GM12892 (cell line): ENCODE results near the gene SLC4A9.

ENCODE experiments used
- DNase-seq: peaks from one replicate; pipeline ENCODE4 v3.0.0; 2011; ENCODE audit not compliant: insufficient read length
- FAIRE-seq: peaks from 2 replicates; lab custom pipeline; 2011; peaks lifted over from hg19 to GRCh38; lab: Jason Lieb, UNC
- POLR2A ChIP-seq: IDR thresholded peaks from 2 replicates; pipeline ENCODE4 v1.6.1; 2011; ENCODE audit warnings: low read depth, low read length, control low read depth
- POLR2AphosphoS5 ChIP-seq: IDR thresholded peaks from 2 replicates; pipeline ENCODE4 v1.6.1; 2011; ENCODE audit warnings: low read depth, low read length, control low read depth
- TAF1 ChIP-seq: IDR thresholded peaks from 2 replicates; pipeline ENCODE4 v1.6.1; 2011; ENCODE audit warnings: low read depth, mild to moderate bottlenecking, control low read depth, low read length, borderline replicate concordance

The SLC4A9 gene

DNA sequence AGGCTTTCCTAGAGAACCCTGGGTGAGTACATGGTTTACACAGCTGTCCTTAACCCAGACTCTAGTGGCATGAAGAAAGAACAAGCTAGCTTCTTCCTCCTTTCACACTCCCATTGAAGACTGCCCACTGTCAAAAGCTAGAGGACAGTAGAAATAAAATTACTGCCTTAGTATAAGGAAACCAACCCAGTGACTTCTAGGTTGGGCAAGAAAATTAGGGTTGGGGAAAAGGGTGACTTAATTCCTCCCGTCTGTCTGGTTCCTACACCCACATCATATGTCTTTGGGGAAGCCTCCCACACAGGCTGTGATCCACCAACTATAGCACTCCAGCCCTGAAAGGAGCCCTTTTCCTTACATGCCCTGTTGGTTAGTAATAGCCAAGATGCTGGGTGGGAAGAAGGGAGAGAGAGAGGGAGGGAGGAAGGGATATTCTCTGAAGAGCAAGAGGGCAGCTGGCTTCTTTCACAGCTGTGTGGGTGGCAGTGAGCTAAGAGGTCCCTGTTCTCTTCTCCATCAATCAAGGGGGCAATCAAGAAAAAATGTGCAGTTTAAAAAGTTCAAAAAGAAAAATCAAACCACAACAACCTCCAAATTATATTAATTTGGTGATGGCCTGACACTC, 35.3 kb upstream of the SLC4A9 start:
- DNase-seq (no peak), FAIRE-seq (no peak)
- no peak for TF ChIP-seq POLR2AphosphoS5
- TF ChIP-seq POLR2A: no peak
- TF ChIP-seq TAF1: no peak

DNA sequence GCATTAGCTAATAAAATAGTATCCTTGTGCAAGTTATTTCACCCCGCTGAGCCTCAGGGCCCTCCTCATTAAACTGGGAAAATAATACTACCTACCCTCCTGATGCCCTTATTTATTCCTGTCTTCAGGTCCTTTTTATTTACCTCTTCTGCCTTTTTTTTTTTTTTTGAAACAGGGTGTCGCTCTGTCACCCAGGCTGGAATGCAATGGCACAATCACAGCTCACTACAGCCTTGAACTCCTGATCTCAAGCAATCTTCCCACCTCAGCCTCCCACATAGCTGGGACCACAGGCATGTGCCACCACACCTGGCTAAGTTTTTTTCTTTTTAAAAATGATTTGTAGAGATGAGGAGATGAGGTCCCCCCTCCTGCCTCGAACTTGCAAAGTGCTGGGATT, 34.5 kb upstream of the SLC4A9 start:
- FAIRE-seq: no peak
- no peak for DNase-seq
- TF ChIP-seq POLR2AphosphoS5: no peak
- no peak for TF ChIP-seq TAF1
- TF ChIP-seq POLR2A: no peak

DNA sequence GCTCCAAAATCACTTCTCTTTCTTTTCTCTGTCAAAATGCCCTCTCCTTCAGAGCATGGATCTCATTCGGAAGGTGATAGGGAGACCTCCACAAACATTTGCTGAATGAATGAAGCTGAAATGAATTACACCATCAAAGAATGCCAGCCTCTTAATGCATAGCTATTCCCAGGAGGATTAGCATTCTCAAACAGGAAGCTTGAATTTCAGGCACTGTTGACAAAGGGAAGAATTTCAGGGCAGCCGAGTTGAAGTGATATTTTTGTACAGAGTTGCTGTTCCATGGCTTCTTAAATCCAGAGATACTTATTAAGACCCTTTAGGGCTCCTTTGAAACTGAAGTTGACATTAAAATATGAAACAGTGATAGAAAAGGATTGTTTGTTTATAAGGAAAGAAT, 32.4 kb upstream of the SLC4A9 start:
- no peak for FAIRE-seq
- TF ChIP-seq TAF1: no peak
- TF ChIP-seq POLR2AphosphoS5: no peak
- TF ChIP-seq POLR2A: no peak
- DNase-seq: no peak

DNA sequence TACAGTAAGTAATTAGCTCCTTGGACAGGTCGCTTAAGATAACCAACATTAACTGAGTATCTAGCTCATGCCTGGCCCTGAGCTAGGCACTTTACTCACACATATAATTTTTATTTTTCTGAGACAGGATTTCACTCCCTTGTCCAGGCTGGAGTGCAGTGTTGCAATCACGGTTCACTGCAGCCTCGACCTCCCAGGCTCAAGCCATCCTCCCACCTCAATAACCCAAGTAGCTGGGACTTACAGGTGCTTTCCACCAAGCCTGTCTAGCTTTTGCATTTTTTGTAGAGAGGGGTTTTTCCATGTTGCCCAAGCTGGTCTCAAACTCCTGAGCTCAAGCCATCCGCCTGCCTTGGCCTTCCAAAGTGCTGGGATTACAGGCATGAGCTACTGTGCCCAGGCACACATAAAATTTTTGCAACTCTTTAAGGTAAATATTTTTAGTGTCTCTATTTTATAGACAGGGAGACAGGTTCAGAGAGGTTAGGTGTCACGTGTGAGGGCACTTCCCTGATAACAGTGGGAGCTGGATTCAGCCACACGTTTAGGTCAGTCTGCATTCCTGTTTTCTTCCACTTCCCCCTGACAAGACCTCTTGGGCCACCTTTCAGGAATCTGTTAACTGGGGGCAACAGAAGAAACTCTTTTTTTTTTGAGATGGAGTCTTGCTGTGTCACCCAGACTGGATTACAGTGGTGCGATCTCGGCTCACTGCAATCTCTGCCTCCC, 31.8 kb upstream of the SLC4A9 start:
- TF ChIP-seq TAF1: no peak
- no peak for TF ChIP-seq POLR2A
- no peak for TF ChIP-seq POLR2AphosphoS5
- DNase-seq: no peak
- FAIRE-seq: no peak

DNA sequence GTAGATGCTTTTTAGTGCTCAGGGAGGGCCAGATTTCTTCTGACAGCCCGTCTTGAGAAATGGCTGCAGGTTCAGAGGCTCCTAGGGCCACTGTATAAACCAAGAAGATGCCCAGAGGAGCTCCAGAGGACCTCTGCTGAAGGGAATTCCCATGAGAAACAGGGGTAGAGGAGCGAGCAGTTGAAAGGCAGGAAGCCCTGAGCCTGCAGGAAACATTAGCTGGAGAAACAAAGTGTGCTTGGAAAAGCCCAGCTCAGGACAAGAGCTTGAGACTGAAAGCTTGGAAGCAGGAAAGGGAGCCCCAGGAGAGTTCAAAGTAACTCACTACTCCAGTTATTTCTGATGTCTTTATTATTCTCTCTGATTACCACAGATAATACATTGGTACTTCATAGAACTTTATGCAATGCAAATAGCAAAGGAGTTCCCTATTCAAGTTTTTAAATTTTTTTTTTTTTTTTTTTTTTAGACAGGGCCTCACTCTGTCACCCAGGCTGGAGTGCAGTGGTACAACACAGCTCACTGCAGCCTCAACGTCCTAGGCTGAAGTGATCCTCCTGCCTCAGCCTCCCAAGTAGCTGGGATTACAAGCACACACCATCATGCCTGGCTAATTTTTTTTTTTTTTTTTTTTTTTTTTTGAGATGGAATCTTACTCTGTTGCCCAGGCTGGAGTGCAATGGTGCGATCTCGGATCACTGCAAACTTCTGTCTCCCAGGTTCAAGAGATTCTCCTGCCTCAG, 30.1 kb upstream of the SLC4A9 start:
- FAIRE-seq (no peak), DNase-seq (no peak)
- TF ChIP-seq POLR2AphosphoS5 (no peak), POLR2A (no peak), TAF1 (no peak)

DNA sequence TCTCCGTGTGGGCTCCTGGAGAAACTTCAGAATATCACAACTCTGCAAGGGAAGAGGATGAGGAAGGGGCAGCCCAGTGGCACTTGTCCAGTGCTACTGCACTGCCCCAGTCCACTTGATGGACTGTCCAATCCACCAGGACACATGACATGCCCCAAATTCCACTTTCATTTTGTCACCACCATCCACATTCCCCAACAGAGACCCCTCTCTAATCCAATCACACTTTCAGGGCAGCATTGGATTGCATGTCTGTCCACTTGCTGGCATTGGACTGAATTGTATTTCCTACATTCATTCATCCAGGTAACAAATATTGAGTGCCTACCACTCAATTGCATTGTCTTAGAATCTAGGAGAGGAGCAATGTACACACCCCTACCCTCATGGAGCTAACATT, 28.4 kb upstream of the SLC4A9 start:
- no peak for TF ChIP-seq POLR2AphosphoS5
- no peak for TF ChIP-seq TAF1
- no peak for TF ChIP-seq POLR2A
- FAIRE-seq: no peak
- DNase-seq: no peak

DNA sequence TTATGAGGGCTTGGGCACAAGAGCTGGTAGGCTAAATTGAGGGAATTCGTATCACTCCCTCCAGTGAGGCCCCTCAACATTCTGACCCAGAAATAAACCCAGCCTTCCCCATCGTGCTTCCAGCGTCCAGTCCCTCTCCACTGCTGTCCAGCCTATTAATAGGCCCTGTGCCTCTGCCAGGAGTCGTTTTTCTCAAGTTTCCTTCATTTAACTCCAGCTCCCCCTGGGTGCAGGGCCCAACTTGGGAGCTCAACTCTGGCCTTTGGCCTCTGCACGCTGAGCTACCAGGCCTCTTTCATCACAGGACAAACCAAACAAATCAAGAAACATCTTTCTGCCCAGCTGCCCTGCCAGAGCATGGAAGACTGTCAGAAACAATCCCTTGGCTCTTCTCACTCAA, 23.6 kb upstream of the SLC4A9 start:
- TF ChIP-seq POLR2A: no peak
- no peak for TF ChIP-seq TAF1
- TF ChIP-seq POLR2AphosphoS5: no peak
- DNase-seq (no peak), FAIRE-seq (no peak)

DNA sequence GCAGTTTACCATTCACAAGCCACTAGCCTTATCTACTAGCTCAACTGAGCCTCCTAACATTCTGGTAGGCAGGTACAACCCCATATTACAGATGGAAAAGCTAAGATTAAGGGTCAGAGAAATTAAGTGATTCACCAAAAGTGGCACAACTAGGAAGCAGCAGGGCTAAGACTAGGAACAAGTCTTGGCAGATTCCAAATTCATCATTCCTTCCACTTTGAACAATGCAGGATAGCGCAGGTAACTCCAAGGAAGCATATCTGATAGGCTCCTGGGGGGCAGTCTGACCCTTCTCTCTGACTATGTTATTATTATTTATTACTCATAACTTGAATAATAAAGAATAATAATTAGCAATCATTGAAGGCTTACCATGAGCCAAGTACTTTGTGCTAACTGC, 22.1 kb upstream of the SLC4A9 start:
- TF ChIP-seq POLR2AphosphoS5 (no peak), TAF1 (no peak), POLR2A (no peak)
- DNase-seq (no peak), FAIRE-seq (no peak)

DNA sequence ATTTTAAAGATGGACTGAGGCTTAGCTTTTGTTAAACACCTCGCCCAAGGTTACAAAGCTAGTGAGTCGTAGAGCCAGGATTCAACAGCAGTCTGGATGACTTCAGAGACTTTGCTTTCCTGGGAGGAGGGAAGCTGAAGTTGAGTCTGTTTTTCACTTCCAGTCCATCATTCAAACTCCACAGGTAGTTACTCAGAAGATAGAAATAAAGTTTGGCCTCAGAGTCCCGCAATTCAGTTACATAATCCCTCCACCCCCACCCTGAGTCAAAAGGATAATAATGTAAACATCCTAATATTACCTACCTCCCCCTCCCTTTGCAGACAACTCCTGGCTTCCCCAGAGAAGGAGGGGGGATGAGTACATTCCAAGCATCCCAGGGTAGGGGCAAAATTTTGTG, 21.7 kb upstream of the SLC4A9 start:
- DNase-seq: no peak
- no peak for TF ChIP-seq TAF1
- no peak for TF ChIP-seq POLR2A
- TF ChIP-seq POLR2AphosphoS5: no peak
- FAIRE-seq: no peak

DNA sequence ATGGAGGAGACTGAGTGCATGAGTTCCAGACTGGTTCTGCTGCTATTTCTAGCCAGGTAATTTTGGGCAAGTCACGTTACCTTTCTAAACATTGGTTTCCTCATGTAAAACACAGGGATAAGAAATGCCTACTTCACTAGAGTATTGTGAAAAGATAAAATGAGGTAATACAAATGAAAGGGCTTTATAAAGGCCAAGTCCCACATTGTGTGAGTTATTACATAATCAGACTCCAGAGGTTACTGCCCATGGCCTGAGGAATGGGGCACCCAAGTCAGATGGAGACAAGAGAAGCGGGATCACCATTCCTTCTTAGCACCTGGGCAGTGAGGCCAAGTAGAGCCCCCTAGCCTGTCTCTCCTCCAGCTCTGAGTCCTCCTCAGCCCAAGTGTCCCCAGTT, 21.1 kb upstream of the SLC4A9 start:
- no peak for FAIRE-seq
- no peak for DNase-seq
- TF ChIP-seq POLR2A (no peak), POLR2AphosphoS5 (no peak), TAF1 (no peak)

DNA sequence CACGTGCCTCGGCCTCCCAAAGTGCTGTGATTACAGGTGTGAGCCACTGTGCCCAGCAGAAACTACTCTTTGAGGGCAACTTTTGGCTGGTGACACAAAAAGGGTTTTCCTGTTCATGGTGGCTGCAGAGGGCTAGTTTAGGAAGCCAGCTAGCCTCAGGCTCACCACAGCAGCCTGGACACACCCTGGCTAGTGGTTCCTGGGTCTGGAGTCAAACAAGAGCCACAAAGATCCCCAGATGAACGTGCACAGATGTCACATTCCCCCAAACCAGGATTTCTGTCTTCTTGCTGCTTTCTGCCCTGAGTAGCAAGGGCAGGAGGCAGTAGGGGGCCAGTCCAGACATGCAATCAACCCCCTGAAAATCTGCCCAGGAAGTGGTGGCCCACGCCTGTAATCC, 20.4 kb upstream of the SLC4A9 start:
- no peak for FAIRE-seq
- no peak for TF ChIP-seq TAF1
- TF ChIP-seq POLR2AphosphoS5: no peak
- TF ChIP-seq POLR2A: no peak
- no peak for DNase-seq
